Motor neuron (in vitro differentiated cells): ENCODE measurements around the gene ADPRH. TPM values are rescaled to one million over a fixed set of nuclear protein-coding genes. Genes with fewer than 3 reads are reported as not detected.

Experiments used
- ATAC-seq, 8 experiments: fragments of 200-7000 bp; cut with Tn5 transposase; replicated peaks in 6 of 8; 2 replicates each; pipeline ENCODE4 v1.8.0; 2021; ENCODE audit warnings: mild to moderate bottlenecking in 8 of 8, moderate library complexity in 8 of 8
- H3K27ac ChIP-seq, 2 donors: fragments of 250-450 bp; sonication (Bioruptor Pico); 2 replicates each; pipeline ENCODE4 v1.9.0; 2021; ENCODE audit warnings: antibody characterized with exemption in 2 of 2, mild to moderate bottlenecking in 2 of 2, moderate library complexity in 1 of 2
- H3K4me1 ChIP-seq, 2 donors: fragments of 250-450 bp; sonication (Bioruptor Pico); replicated peaks in 1 of 2; 2 replicates each; pipeline ENCODE4 v1.6.1; 2021; ENCODE audit warnings: antibody characterized with exemption in 2 of 2, mild to moderate bottlenecking in 2 of 2, moderate library complexity in 1 of 2
- H3K4me3 ChIP-seq, 5 donors: fragments of 250-450 bp; sonication (Bioruptor Pico); 2 replicates each; pipeline ENCODE4 v1.9.0; 2021; ENCODE audit warnings: antibody characterized with exemption in 5 of 5, mild to moderate bottlenecking in 5 of 5, moderate library complexity in 4 of 5
- WGBS, 10 experiments: fragments of 450-650 bp; shearing (Covaris generic); methylation state at CpG; one replicate each; pipeline ENCODE4 v1.0.0; 2022; 5-methylcytosine and 5-hydroxymethylcytosine counted together
- in situ Hi-C, 9 experiments: fragments of 400-800 bp; cut with MboI; loops; one replicate each; pipeline ENCODE4 v1.15.0; 2021; ENCODE audit warnings: low sequenced_read_pairs in 9 of 9, low pct_unique_long_range_greater_than_20kb in 2 of 9; ENCODE audit not compliant: unreplicated experiment in 9 of 9
- total RNA-seq, 8 experiments: library from RNA; unstranded; fragments of 300-600 nt; gene quantifications; 2 replicates each; pipeline versions ENCODE4 v1.2.3 to v1.2.4, GENCODE V29; 2022

Gene ADPRH
- total RNA-seq, 8 experiments from 2014 or later = 0.27 to 1.8 (median 0.63) TPM

GRCh38 chr3:119608405-119609000 lies 29.2 kb downstream of the ADPRH start:
- no peak overlapping the region for H3K4me3 ChIP-seq
- peak in 3 of 8 experiments; percentile 39 to 80 (median 55) for ATAC-seq
- H3K4me1 ChIP-seq = peaks cover 4 to 8% of the 10 kb centered on the region in 2 donors
- 24 to 100% (median 59%) methylated on average over 1 to 6 of the region's 6 CpGs; no CpG with 5 or more reads in 2 of the 10 experiments for WGBS, 10 experiments
- H3K27ac ChIP-seq = no peak overlapping the region
- in situ Hi-C loops = no loop called here

GRCh38 chr3:119609301-119609700 lies 30.0 kb downstream of the ADPRH start:
- Histone ChIP-seq H3K4me1 (peaks cover 4 to 8% of the 10 kb centered on the region in 2 donors), H3K4me3 (no peak overlapping the region), H3K27ac (no peak overlapping the region)
- in situ Hi-C loops = no loop called here
- ATAC-seq = no peak
- 14 to 100% (median 78%) methylated on average over 1 to 4 of the region's 6 CpGs; no CpG with 5 or more reads in 3 of the 10 experiments for WGBS, 10 experiments

GRCh38 chr3:119611664-119612063 lies 32.4 kb downstream of the ADPRH start:
- no peak for ATAC-seq
- Histone ChIP-seq H3K4me1 (peaks cover 4 to 8% of the 10 kb centered on the region in 2 donors), H3K27ac (no peak overlapping the region), H3K4me3 (no peak overlapping the region)
- 60 to 100% (median 89%) methylated on average over 1 of the region's 1 CpG; no CpG with 5 or more reads in 2 of the 10 experiments for WGBS, 10 experiments
- in situ Hi-C loops = no loop called here

GRCh38 chr3:119613201-119613600 lies 33.9 kb downstream of the ADPRH start:
- ATAC-seq = peak in 1 of 8 experiments; percentile 81
- in situ Hi-C loops = no loop called here
- WGBS, 10 experiments = 86 to 100% (median 100%) methylated on average over 1 of the region's 1 CpG; no CpG with 5 or more reads in 7 of the 10 experiments

GRCh38 chr3:119613872-119614271 lies 34.6 kb downstream of the ADPRH start:
- no peak overlapping the region for H3K27ac ChIP-seq
- in situ Hi-C loops = no loop called here
- no peaks in the 10 kb centered on the region for H3K4me1 ChIP-seq
- H3K4me3 ChIP-seq = no peak overlapping the region
- 0 to 100% (median 80%) methylated on average over 1 to 2 of the region's 4 CpGs; no CpG with 5 or more reads in 4 of the 10 experiments for WGBS, 10 experiments
- ATAC-seq = no peak

More at GRCh38 chr3:119613201-119613600, 33.9 kb downstream of the ADPRH start:
- Histone ChIP-seq H3K27ac (no peak overlapping the region), H3K4me1 (peaks cover 0 to 4% of the 10 kb centered on the region in 2 donors), H3K4me3 (no peak overlapping the region)

GRCh38 chr3:119616056-119616455 lies 36.8 kb downstream of the ADPRH start:
- in situ Hi-C loops = no loop called here
- Histone ChIP-seq H3K27ac (no peak overlapping the region), H3K4me3 (no peak overlapping the region), H3K4me1 (no peaks in the 10 kb centered on the region)
- 40 to 100% (median 94%) methylated on average over 1 to 3 of the region's 4 CpGs; no CpG with 5 or more reads in 2 of the 10 experiments for WGBS, 10 experiments
- no peak for ATAC-seq

- H3K4me1 ChIP-seq = no peaks in the 10 kb centered on the region
- no peak overlapping the region for H3K4me3 ChIP-seq
- no peak overlapping the region for H3K27ac ChIP-seq
- no peak for ATAC-seq
- 20 to 100% (median 67%) methylated on average over 1 to 4 of the region's 7 CpGs; no CpG with 5 or more reads in 1 of the 10 experiments for WGBS, 10 experiments
- in situ Hi-C loops = no loop called here
Observed at GRCh38 chr3:119619094-119619493, 39.8 kb downstream of the ADPRH start.

GRCh38 chr3:119620899-119621298 lies 41.6 kb downstream of the ADPRH start:
- in situ Hi-C loops = no loop called here
- no peak overlapping the region for H3K4me3 ChIP-seq
- 69 to 95% (median 88%) methylated on average over 3 to 4 of the region's 5 CpGs; no CpG with 5 or more reads in 7 of the 10 experiments for WGBS, 10 experiments
- H3K4me1 ChIP-seq = no peaks in the 10 kb centered on the region
- ATAC-seq = no peak
- H3K27ac ChIP-seq = no peak overlapping the region

- H3K27ac ChIP-seq = no peak overlapping the region
- 46 to 97% (median 71%) methylated on average over 2 to 6 of the region's 9 CpGs; no CpG with 5 or more reads in 1 of the 10 experiments for WGBS, 10 experiments
- in situ Hi-C loops = no loop called here
- H3K4me1 ChIP-seq = no peaks in the 10 kb centered on the region
- no peak overlapping the region for H3K4me3 ChIP-seq
- ATAC-seq = no peak
Observed at GRCh38 chr3:119624002-119624720, 44.9 kb downstream of the ADPRH start.

- ATAC-seq = peak in 5 of 8 experiments; percentile 4 to 49 (median 26)
- Histone ChIP-seq H3K4me1 (peaks cover 4 to 6% of the 10 kb centered on the region in 2 donors), H3K27ac (no peak overlapping the region), H3K4me3 (no peak overlapping the region)
- 20 to 100% (median 56%) methylated on average over 1 to 6 of the region's 8 CpGs; no CpG with 5 or more reads in 2 of the 10 experiments for WGBS, 10 experiments
- in situ Hi-C loops = no loop called here
Observed at GRCh38 chr3:119625451-119626153, 46.3 kb downstream of the ADPRH start.

- Histone ChIP-seq H3K27ac (no peak overlapping the region), H3K4me3 (no peak overlapping the region), H3K4me1 (peaks cover 5 to 6% of the 10 kb centered on the region in 2 donors)
- ATAC-seq = peak in 1 of 8 experiments; percentile 16
- in situ Hi-C loops = no loop called here
- 67% methylated on average over 1 of the region's 1 CpG; no CpG with 5 or more reads in 9 of the 10 experiments for WGBS, 10 experiments
Observed at GRCh38 chr3:119626196-119626595, 46.9 kb downstream of the ADPRH start.

- 37 to 93% (median 67%) methylated on average over 2 to 4 of the region's 8 CpGs; no CpG with 5 or more reads in 4 of the 10 experiments for WGBS, 10 experiments
- Histone ChIP-seq H3K4me1 (peaks cover 5 to 6% of the 10 kb centered on the region in 2 donors), H3K27ac (no peak overlapping the region), H3K4me3 (no peak overlapping the region)
- ATAC-seq = no peak
- in situ Hi-C loops = no loop called here
Observed at GRCh38 chr3:119627461-119627860, 48.2 kb downstream of the ADPRH start.

GRCh38 chr3:119628390-119628789 lies 49.1 kb downstream of the ADPRH start:
- no peak for ATAC-seq
- H3K27ac ChIP-seq = no peak overlapping the region
- in situ Hi-C loops = no loop called here

More at GRCh38 chr3:119628390-119628789, 49.1 kb downstream of the ADPRH start:
- WGBS, 10 experiments = 57 to 100% (median 80%) methylated on average over 1 to 4 of the region's 4 CpGs; no CpG with 5 or more reads in 3 of the 10 experiments
- Histone ChIP-seq H3K4me1 (peaks cover 5 to 6% of the 10 kb centered on the region in 2 donors), H3K4me3 (no peak overlapping the region)
